Suprapubic skin (tissue), 4 donors: ENCODE results near the gene CCDC85C. TPM values are rescaled to one million over a fixed set of nuclear protein-coding genes. Genes with fewer than 3 reads are reported as not detected.
A peak's percentile ranks its signal among the peaks of the same experiment; 100 is the strongest.

Experiments
- DNase-seq, 2 donors: peaks; one replicate each; pipeline ENCODE4 v3.0.0-alpha.2; 2019; ENCODE audit warnings: low spot score in 2 of 2
- H3K27ac ChIP-seq: fragments of 200-600 bp; sonication (generic); one replicate; pipeline ENCODE4 v1.5.1; 2019
- H3K27me3 ChIP-seq: fragments of 200-600 bp; sonication (generic); one replicate; pipeline ENCODE4 v1.5.1; 2019
- H3K36me3 ChIP-seq: fragments of 200-600 bp; sonication (generic); one replicate; pipeline ENCODE4 v1.5.1; 2019
- H3K4me1 ChIP-seq: fragments of 200-600 bp; sonication (generic); one replicate; pipeline ENCODE4 v1.5.1; 2019
- H3K4me3 ChIP-seq: fragments of 200-600 bp; sonication (generic); one replicate; pipeline ENCODE4 v1.5.1; 2019; ENCODE audit warnings: mild to moderate bottlenecking
- H3K9me3 ChIP-seq: fragments of 200-600 bp; sonication (generic); one replicate; pipeline ENCODE4 v1.5.1; 2019
- EP300 ChIP-seq: sonication (generic); formaldehyde crosslinking; IDR thresholded peaks from one replicate; pipeline ENCODE4 v1.6.1; 2017; ENCODE audit warnings: antibody characterized with exemption
- POLR2A ChIP-seq, 2 donors: fragments of 450-650 bp; IDR thresholded peaks; one replicate each; pipeline ENCODE4 v1.6.1; 2017; ENCODE audit warnings: antibody characterized with exemption in 2 of 2, mild to moderate bottlenecking in 2 of 2, moderate library complexity in 2 of 2
- POLR2AphosphoS5 ChIP-seq, 3 donors: sonication (generic); formaldehyde crosslinking; IDR thresholded peaks; one replicate each; pipeline ENCODE4 v1.6.1; 2017; ENCODE audit warnings: antibody characterized with exemption in 3 of 3
- WGBS: methylation state at CpG from one replicate; pipeline ENCODE4 v1.1.5; 2018; 5-methylcytosine and 5-hydroxymethylcytosine counted together
- total RNA-seq, 4 donors: library from RNA; depleted of rRNA; stranded (reverse); fragments of >200 nt; gene quantifications; one replicate each; pipeline ENCODE4 v1.1.0, GENCODE V29; 2016
- TF ChIP-seq, protein P1 (sequence below), 2 donors: fragments of 200-600 bp in 1 of 2; fragments of 450-650 bp in 1 of 2; sonication (generic) in 1 of 2; IDR thresholded peaks; one replicate each; pipeline ENCODE4 v1.5.1; 2016 to 2019; ENCODE audit warnings: antibody characterized with exemption in 2 of 2, mild to moderate bottlenecking in 1 of 2, moderate library complexity in 1 of 2

The CCDC85C gene
- total RNA-seq, 4 donors from 2014 or later: 18.8 to 53.2 (median 48.0) TPM

DNA sequence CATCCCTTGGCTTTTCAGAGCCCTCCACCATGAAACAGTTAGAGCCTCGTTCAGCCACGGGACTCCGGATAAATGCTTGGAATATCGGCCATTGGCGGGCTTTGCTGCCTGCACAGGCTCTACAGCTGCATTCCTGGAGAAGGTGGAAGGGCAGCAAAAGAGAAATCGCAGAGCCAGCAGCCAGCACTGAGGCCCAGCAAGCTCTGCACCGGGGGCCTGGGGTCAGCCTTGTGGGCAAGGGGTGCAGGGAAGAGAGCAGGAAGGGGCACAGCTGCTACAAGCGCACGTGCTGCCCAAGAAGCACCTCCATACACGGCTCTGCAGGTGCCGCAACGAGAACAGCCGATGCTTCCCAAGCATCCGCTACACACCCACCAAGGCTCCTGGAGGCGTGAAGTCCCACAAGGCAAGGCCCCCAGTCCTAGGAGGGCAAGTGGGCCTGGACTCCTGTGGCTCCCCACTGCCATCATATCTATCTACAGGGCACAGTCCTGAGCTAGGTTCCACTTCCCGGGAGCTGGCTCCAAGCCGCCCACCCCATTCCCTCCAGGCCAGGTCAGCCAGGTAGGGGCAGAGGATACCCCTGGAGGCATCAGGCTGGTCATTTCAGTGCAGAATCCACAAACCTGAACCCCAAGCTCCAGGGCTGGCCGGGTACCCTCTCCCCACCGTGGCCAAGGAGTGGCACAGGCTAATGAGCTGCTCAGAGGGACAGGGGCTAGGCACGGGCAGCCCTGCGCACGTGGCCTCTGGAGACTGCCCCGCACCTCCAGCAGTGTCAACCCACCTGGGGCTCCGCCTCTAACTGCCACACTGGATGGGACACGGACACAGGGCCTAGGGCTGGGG lies 82.6 kb downstream of the CCDC85C start:
- H3K36me3 ChIP-seq: peaks cover 4% of the 10 kb centered on the region
- TF ChIP-seq, protein P1, sequence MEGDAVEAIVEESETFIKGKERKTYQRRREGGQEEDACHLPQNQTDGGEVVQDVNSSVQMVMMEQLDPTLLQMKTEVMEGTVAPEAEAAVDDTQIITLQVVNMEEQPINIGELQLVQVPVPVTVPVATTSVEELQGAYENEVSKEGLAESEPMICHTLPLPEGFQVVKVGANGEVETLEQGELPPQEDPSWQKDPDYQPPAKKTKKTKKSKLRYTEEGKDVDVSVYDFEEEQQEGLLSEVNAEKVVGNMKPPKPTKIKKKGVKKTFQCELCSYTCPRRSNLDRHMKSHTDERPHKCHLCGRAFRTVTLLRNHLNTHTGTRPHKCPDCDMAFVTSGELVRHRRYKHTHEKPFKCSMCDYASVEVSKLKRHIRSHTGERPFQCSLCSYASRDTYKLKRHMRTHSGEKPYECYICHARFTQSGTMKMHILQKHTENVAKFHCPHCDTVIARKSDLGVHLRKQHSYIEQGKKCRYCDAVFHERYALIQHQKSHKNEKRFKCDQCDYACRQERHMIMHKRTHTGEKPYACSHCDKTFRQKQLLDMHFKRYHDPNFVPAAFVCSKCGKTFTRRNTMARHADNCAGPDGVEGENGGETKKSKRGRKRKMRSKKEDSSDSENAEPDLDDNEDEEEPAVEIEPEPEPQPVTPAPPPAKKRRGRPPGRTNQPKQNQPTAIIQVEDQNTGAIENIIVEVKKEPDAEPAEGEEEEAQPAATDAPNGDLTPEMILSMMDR (IDR thresholded peaks at IDR 0.05): no peak
- TF ChIP-seq EP300: no peak
- no peak for TF ChIP-seq POLR2A (IDR thresholded peaks at IDR 0.05)
- TF ChIP-seq POLR2AphosphoS5 (IDR thresholded peaks at IDR 0.05): no peak
- 93% methylated on average over 12 of the region's 25 CpGs for WGBS
- H3K9me3 ChIP-seq: no peaks in the 10 kb centered on the region
- DNase-seq: no peak
- H3K4me3 ChIP-seq: no peak overlapping the region
- no peak overlapping the region for H3K27ac ChIP-seq
- peaks cover 29% of the 10 kb centered on the region for H3K4me1 ChIP-seq
- H3K27me3 ChIP-seq: no peaks in the 10 kb centered on the region

DNA sequence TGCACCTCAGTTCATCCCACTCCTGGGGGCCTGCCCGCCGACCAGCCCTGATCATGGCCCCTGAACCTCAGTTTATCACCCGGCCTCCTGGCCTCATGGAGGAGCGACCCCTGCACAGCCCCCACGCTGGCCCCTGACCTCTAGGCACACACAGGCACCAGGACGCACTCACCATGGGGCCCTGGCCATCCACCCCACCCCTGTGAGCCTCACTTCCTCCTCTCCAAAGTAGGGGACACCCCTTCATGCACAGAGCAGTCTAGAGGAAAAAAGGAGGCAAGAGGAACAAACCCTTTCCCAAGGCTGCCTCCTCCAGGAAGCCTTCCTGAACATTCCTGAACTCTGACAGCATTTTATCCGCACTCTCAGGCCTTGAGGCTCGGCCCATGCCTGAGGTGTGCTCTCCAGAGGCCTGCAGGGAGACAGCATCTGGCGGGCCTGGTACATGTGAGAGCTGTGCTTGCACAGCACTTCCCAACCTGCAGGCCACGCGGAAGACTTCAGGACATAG lies 83.4 kb downstream of the CCDC85C start:
- Histone ChIP-seq H3K27me3 (no peaks in the 10 kb centered on the region), H3K27ac (no peak overlapping the region), H3K4me3 (no peak overlapping the region), H3K36me3 (peaks cover 4% of the 10 kb centered on the region), H3K9me3 (no peaks in the 10 kb centered on the region), H3K4me1 (peaks cover 29% of the 10 kb centered on the region)
- peak in 1 of 2 donors; percentile 38 for DNase-seq
- no peak for TF ChIP-seq POLR2A (IDR thresholded peaks at IDR 0.05)
- no peak for TF ChIP-seq POLR2AphosphoS5 (IDR thresholded peaks at IDR 0.05)
- TF ChIP-seq, protein P1 (IDR thresholded peaks at IDR 0.05): no peak
- TF ChIP-seq EP300: no peak
- WGBS: no CpG with 5 or more reads among the region's 11 CpGs

DNA sequence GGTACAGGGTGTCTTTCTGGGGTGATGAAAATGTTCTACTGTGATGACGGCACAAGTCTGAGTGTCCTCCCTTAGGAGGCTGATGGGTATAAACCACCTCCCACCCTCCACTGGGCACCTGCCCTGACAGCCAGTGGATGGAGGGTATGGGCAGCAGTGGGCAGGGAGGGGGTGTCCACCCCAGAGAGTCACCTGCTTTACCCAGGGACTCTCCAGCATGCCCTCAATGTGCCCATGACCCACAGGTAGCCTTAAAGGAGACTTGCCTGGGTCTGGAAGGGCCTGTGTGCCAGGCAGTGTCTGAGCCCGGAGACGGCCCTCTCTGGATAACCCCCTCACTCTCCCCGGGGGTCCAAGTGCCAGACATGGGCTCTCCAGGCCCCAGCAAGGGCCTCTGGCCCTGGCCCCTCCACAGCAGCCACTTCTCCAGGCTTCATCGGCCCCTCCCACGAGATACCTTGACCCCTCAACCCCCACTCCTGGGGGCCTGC lies 84.0 kb downstream of the CCDC85C start:
- 73% methylated on average over 4 of the region's 6 CpGs for WGBS
- Histone ChIP-seq H3K4me3 (no peak overlapping the region), H3K9me3 (no peaks in the 10 kb centered on the region), H3K36me3 (peaks cover 7% of the 10 kb centered on the region), H3K4me1 (peaks cover 23% of the 10 kb centered on the region), H3K27me3 (no peaks in the 10 kb centered on the region), H3K27ac (no peak overlapping the region)
- DNase-seq: peak in 1 of 2 donors; percentile 40
- no peak for TF ChIP-seq POLR2AphosphoS5 (IDR thresholded peaks at IDR 0.05)

DNA sequence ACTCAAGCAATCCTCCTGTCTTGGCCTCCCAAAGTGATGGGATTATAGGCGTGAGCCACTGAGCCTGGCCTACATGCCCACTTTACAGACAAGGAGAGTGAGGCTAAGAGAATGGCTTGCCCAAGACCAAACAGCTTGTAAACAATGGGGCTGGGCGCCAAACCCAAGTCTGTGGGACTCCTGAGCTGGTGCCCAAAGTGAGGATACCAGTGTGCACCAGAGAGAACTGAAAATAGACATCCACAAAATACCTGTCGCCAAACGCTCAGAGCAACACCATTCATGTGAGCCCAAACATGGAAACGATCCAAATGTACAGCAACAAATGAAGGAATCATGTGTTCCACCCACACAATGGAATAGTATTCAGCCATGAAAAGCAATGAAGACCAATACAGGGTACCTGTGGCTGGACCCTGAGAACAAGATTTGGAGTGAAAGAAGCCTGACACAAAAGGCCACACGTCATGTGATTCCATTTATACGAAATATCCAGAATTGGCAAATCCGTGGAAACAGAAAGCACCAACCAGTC lies 84.6 kb downstream of the CCDC85C start:
- Histone ChIP-seq H3K27ac (no peak overlapping the region), H3K27me3 (no peaks in the 10 kb centered on the region), H3K36me3 (peaks cover 13% of the 10 kb centered on the region), H3K9me3 (no peaks in the 10 kb centered on the region), H3K4me3 (no peak overlapping the region), H3K4me1 (peaks cover 19% of the 10 kb centered on the region)
- DNase-seq: peak in 1 of 2 donors; percentile 30
- TF ChIP-seq POLR2AphosphoS5 (IDR thresholded peaks at IDR 0.05) (no peak), POLR2A (IDR thresholded peaks at IDR 0.05) (no peak), EP300 (no peak)
- TF ChIP-seq, protein P1 (IDR thresholded peaks at IDR 0.05): no peak
- WGBS: 90% methylated on average over 8 of the region's 8 CpGs

DNA sequence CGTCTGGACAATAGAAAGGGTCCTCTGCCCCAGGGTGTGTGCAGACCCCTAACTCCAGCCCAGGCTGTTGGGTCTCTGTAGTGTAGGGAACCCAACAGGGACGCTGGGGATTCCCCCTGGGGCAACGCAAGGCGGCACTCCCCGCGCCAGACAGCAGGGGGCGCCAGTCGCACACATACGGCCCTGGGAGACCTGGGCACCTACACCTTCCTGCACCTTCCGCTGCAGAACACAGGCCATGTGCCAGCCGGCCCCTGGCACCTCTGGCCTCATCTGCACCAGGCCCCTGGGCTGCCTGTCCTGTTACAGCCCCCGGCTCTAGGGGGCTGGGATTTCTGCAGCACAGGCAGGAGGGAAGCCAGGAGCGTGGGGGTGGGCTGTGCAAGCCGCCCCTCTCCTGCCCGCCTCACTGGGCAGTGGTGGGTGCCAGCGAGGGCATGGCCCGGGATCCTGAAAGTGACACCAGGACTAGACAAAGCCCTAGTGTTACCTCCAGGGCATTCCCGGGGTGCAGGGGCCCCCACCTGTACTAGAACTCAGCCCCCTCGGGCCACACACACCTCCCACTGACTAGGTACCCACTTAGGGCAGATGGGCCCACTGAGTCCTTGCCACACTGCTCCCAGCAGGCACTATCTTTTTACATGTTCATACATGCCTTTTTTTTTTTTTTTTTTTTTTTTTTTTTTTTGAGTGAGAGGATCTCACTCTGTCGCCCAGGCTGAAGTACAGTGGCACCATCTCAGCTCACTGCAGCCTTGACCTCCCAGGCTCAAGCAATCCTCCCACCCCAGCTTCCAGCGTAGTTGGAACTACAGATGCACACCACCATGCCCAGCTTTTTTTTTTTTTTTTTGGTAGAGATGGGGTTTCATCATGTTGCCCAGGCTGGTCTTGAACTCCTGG lies 85.3 kb downstream of the CCDC85C start:
- WGBS: 36% methylated on average over 9 of the region's 21 CpGs
- Histone ChIP-seq H3K27ac (no peak overlapping the region), H3K36me3 (peaks cover 20% of the 10 kb centered on the region), H3K9me3 (no peaks in the 10 kb centered on the region), H3K4me1 (peaks cover 13% of the 10 kb centered on the region), H3K4me3 (no peak overlapping the region), H3K27me3 (no peaks in the 10 kb centered on the region)
- peak in 1 of 2 donors; percentile 82 for DNase-seq
- TF ChIP-seq EP300 (no peak), POLR2A (IDR thresholded peaks at IDR 0.05) (no peak), POLR2AphosphoS5 (IDR thresholded peaks at IDR 0.05) (peak in 1 of 3 donors; percentile 22)
- TF ChIP-seq, protein P1 (IDR thresholded peaks at IDR 0.05): peak; percentile 68 to 94
